Epidermal melanocyte (primary cell): ENCODE measurements around the gene INPP4B.
"Not testable (repeated sequence)": the region's sequence is repeated elsewhere in the genome, so short reads cannot be mapped to it uniquely, and the experiment has no call there.

ENCODE experiments used
- DNase-seq: peaks from one replicate; pipeline ENCODE4 v3.0.0; 2011; ENCODE audit warnings: low spot score; ENCODE audit not compliant: insufficient read length

The INPP4B gene

DNA sequence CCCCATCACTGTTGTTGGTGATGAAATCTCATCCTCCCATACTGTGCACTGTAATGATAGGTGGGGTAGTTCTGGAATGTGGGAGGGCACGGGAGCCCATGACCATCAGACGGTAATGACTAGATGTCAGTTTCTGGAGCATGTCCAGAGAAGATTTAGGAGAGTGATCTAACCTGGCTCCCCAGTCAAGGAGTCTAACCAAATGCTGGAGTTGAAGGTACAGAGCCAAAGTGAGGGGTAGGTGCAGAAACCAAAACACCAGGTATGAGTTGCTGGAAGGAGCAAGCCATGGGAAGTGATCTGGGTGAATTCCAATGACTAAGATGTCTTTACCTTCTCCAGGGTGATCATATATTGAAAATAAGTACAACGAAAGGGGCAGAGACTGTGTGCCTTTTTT lies 296.9 kb downstream of the INPP4B start:
- no peak for DNase-seq

- DNase-seq, result no peak
These were observed 297.6 kb downstream of the INPP4B start for GRCh38 chr4:142548491-142548890.

DNA sequence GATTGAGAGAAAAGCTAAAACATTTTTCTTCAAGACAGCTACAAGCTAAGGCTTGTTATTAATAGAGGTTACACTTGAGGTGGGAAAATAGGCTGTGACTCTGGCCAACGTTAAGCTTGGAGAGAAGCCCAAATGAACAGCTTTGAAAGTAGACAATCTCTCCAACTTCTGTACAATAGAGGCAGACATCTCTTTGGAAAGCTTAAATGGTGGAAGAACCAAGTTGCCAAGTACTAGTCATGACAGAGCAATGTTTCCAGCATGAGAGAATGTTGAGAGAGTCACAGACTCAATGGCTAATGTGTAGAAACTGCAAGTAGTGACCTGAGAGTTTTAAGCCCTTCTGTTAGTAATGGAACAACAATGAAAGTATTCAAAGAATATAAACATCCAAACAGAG lies 298.1 kb downstream of the INPP4B start:
- DNase-seq, result no peak

DNA sequence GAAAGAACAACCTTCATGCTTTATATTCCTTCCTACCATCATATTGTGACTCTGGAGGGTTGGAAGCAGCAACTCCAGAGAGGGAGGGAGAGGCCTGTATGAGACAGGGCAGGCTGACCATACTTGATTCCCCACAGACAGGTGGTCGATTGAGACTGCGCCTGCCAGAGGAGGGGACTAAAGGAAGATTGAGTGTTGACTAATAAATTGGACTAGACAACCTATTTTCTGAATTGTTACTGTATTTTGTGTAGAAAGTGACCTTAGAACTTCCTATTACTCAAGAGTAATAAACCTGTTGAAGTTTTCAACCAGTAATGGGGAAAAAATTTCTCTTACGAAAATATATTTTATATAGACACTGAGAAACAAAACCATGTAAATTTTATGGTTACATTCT lies 301.5 kb downstream of the INPP4B start:
- no peak for DNase-seq

DNA sequence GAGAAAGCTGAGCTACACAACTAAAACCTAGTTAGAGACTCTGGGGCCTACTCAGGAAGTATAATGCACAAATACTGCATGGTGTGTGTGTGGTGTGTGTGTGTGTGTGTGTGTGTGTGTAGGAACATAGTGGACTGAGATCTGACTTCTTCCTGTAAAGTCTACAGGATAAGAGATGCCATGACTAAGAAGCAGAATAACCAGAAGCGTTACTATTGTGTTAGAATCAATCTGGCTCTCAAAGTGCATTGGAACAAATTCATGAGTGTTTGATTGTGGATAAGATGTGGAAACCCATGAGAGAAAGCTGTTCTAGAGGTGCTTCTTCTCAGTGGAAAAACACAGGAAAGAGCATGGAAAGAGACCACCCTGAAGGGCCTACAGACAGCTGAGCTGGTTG lies 302.1 kb downstream of the INPP4B start:
- no peak for DNase-seq

- no peak for DNase-seq
These were observed 305.7 kb downstream of the INPP4B start for GRCh38 chr4:142540483-142540804.

DNA sequence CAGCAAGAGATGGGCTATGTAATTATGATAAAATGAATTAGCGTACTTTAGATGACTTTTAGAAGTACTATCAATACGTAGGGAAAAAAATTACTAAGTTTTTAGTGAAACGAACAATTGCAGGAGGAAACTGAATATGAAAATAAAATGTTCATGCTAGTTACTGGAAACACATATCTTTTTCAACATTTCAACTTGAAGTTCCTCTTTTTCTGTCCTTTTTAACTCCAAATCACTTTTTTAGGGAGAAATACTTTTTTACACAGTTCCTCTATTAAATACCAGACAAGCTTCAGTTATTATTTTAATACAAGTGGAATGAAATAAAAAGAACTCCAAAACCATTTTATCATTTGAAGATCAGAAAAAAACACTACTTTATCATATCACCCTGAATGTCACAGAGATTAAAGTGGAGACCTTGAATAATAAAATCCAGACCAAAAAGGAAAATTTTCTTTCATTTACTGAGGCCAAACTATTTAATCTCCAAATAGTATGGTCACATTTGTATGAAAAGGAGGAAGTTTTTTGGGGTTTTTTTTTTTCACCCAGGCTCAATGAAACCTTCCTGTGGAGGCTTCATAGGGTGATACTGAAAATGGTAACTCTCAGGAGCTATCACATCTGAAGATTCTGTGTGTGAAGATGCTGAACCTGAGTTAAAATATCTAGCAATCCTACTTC lies 306.2 kb downstream of the INPP4B start:
- DNase-seq, result no peak

- no peak for DNase-seq
These were observed 311.1 kb downstream of the INPP4B start for GRCh38 chr4:142535009-142535408.

- DNase-seq, result no peak
These were observed 314.0 kb downstream of the INPP4B start for GRCh38 chr4:142532054-142532453.

- DNase-seq, result no peak
These were observed 315.4 kb downstream of the INPP4B start for GRCh38 chr4:142530728-142531127.

DNA sequence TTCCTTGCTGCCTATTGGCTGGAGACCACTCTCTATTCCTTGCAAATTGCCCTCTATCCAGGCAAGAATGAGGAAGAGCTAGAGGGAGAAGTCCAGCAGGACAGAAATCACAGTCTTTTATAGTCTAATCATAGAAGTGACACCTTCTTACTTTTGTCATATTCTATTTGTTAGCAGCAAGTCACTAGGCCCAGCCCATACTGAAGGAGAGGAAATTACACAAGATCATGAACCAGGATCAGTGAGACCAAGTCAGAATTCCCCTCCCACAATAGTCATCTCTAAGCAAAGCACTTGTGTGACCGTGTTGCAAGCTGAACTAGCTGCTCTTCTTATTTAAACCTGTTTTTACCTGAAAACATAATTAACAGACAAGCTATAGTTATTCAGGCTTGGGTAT lies 317.7 kb downstream of the INPP4B start:
- DNase-seq, result no peak

DNA sequence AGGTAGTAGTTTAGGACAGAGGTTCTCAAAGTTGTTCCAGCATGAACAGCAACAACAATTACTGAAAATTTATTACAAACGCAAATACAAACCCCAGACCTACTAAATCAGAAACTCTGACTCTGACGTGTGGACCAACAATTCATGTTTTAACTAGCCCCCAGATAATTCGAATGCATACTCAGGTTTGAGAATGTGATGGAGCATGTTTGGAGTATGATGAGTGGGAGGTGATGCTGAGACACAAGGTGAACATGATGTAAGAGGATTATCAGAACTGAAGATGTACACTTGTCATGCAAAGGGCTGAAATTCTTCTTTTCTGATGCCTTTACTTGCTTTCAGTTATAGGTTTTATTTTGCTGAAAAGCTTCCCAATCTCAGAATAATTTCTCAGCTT lies 323.0 kb downstream of the INPP4B start:
- DNase-seq, result no peak

DNA sequence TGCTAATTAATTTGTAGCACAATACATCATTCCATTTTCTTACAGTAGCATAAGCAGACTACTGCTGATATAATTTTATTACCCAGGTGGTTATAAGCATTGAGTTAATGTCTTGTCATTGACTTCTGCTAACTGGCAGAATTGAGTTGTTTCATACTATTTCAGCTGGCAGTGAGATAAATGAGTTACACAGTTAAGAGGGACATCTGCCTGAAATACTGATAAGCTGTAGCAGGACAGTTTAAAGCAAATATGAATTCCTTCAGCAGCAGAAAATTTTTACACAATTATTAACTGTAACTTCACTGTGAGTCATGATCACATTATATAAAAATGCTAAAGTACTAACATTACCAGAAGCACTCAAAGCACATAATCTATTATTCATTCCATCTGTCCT lies 326.8 kb downstream of the INPP4B start:
- no peak for DNase-seq

DNA sequence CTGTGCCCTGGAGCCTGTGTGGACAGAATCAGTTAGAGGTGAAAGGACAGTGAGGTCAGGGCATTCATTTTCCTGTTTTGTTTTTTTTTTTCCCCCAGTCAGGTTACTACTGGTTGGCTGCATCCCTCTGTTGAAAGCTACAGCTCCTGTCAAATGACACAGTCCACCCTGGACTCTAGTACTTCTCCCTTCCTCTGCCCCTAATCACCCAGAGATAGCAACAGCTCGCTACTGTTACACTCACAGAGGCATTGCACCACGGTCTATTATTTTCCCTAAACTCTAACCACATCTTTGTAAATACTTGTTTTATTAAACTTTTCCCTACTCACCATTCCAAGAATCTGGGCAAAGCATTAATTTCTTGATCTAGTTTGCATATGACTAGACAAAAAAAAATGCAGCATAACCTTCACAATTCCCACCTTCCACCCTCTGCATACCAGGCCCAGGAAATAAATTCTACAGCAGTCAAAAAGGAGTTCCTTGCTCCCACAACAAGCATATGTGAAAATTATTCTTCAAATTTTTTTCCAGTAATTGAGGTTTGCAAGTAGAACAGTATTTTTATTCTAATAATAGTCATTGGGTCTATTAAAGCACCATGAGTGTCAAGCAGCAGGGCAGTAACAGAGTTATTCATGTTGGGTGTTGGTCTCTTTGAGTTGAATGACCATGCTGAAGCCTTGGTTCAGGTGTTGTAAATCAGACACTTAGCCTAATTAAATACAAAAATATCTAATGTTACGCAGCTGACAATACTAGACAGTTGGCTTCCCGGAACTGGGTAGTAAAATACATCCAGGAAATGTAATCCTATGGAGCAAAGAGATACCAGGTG lies 329.2 kb downstream of the INPP4B start:
- no peak for DNase-seq

DNA sequence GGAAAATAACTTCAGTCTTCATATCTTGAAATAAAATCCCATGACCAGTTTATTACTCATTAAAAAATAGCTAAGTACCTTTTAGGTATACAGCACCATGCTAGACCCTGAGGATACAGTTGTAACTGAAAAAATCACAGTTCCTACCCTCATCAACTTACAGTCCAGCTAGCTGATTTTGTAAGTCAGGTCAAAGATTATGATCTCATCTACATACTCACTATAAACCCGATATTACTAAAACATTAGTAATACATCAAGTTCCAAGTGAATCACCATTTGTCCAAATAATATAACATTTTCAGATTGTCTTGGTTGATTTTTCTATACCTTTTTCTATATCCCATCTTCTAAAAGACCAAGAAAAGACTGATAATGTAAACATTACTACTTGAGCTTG lies 333.9 kb downstream of the INPP4B start:
- DNase-seq, result no peak

DNA sequence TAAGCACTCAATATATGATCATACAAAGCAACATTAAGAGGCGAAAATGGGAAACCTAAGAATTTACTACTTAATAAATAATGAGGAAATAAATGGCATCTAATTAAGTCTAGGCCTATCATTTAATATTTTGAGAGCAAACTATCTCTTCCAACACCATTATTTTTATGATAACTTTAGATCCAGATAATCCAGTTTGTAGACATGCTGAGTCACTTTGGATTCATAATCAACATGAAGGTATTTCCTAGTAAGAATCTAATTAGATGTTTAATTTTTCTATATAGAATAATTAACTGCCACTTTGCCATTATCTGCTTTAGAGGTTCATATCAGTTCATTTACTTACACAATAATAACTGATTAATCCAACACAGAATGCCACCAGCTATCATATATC lies 336.2 kb downstream of the INPP4B start:
- DNase-seq, result no peak

GRCh38 chr4:142509381-142509780 lies 336.7 kb downstream of the INPP4B start:
- DNase-seq, result not testable (repeated sequence)

GRCh38 chr4:142500966-142501365 lies 345.1 kb downstream of the INPP4B start:
- DNase-seq, result no peak

DNA sequence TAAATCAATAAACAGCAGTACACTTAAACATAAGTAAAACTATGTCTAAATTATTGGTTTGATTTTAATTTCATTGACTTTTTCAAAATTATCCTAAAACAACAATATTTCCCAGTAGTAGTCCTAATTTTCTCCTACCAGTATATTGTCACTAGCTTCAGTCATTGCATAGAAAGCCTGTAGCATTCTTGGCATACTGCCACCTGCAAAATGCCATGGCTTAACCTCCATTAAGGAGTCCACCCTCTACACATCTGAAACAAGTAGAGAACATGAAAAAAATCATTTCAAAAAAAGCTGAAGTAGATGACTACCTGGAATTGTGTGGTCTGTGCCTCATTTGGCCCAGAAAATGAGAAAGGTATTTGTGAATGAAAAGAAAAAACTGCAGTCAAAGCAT lies 348.5 kb downstream of the INPP4B start:
- DNase-seq, result no peak

GRCh38 chr4:142493255-142494110 lies 352.6 kb downstream of the INPP4B start:
- DNase-seq, result no peak

GRCh38 chr4:142485452-142485851 lies 360.6 kb downstream of the INPP4B start:
- DNase-seq, result no peak

GRCh38 chr4:142480244-142480643 lies 365.9 kb downstream of the INPP4B start:
- no peak for DNase-seq
